Chondrocyte (in vitro differentiated cells): ENCODE results near the gene EHD3. TPM values are rescaled to one million over a fixed set of nuclear protein-coding genes. Genes with fewer than 3 reads are reported as not detected.

ENCODE experiments used
- DNase-seq: peaks from one replicate; pipeline ENCODE4 v3.0.0; 2021; ENCODE audit warnings: mixed read lengths, low spot score
- H3K27ac Mint-ChIP-seq: one replicate; pipeline ENCODE4 v1.8.0; 2021; ENCODE audit warnings: mild to moderate bottlenecking, moderate library complexity, mixed read lengths; ENCODE audit not compliant: unreplicated experiment
- H3K27me3 Mint-ChIP-seq: 2 replicates; pipeline ENCODE4 v1.8.0; 2021; ENCODE audit warnings: low read depth, mixed read lengths
- H3K36me3 Mint-ChIP-seq: 2 replicates; pipeline ENCODE4 v1.8.0; 2021; ENCODE audit warnings: low read depth, mixed read lengths
- H3K4me1 Mint-ChIP-seq: 2 replicates; pipeline ENCODE4 v1.8.0; 2021; ENCODE audit warnings: low read depth, mild to moderate bottlenecking, mixed read lengths
- H3K4me3 Mint-ChIP-seq: one replicate; pipeline ENCODE4 v1.8.0; 2021; ENCODE audit warnings: mild to moderate bottlenecking, moderate library complexity, mixed read lengths; ENCODE audit not compliant: unreplicated experiment
- H3K9me3 Mint-ChIP-seq: 2 replicates; pipeline ENCODE4 v1.8.0; 2021; ENCODE audit warnings: low read depth, mixed read lengths
- CTCF ChIP-seq: fragments of 200-600 bp; sonication (generic); IDR thresholded peaks from 2 replicates; pipeline ENCODE4 v1.5.0; 2021; ENCODE audit warnings: antibody characterized with exemption, mild to moderate bottlenecking, moderate library complexity
- total RNA-seq: library from RNA; stranded (reverse); gene quantifications from 3 replicates; pipeline ENCODE4 v1.2.1, GENCODE V29; 2021

The EHD3 gene
- total RNA-seq, 1 donor from 2014 or later = 24.0 TPM

DNA sequence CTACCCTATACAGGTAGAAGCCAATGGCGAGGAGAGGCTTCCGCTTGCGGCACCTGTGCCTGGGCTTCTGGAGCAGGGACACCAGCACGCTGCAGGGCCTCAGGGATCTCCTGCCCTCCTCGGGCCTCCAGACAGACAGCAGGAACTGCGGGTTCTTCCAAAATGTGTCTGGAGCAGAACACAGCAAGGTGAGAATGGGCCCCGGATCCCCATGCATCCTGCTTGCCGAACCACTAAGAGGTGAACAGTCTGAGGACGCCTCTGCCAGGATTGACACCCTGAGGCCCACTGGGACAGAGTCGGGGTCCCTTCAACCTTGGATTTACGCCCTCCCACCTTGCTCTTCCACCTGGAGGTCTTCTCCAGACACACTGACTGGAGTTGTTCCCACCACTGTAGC is 42.0 kb upstream of the EHD3 start:
- no peak for DNase-seq
- Mint-ChIP-seq H3K27me3 (peaks cover 28% of the 10 kb centered on the region), H3K4me3 (no peak overlapping the region), H3K9me3 (no peaks in the 10 kb centered on the region), H3K4me1 (no peaks in the 10 kb centered on the region), H3K27ac (no peak overlapping the region), H3K36me3 (no peaks in the 10 kb centered on the region)
- TF ChIP-seq CTCF = no peak

GRCh38 chr2:31192396-31192795 is 41.6 kb upstream of the EHD3 start:
- H3K36me3 Mint-ChIP-seq = no peaks in the 10 kb centered on the region
- no peak for TF ChIP-seq CTCF

DNA sequence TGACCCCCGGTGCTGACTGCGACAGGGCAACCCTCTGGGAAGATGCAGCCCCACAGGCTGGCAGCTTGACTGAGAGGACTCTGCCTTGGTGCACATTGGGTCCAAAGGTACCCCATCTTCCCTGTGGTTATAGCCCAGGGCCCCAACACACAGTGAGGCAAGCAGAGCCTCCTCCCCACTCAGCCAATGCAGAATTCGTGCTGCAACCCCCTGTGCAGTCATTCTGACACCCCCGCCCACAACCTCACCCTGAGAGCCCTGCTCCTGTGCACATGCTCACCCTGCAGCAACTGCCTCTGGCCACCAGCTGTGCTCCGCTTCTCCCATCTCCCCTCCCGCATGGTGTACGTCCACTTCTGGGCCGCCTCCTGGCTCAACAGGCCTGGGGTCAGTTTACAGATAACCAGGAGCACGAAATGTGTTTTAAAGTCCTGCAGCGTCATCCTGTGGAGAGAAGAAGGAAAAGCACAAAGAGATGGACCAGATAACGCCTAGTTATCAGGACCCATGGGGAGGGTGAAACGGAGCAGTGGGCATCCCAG is 41.0 kb upstream of the EHD3 start:
- Mint-ChIP-seq H3K4me1 (no peaks in the 10 kb centered on the region), H3K27me3 (peaks cover 20% of the 10 kb centered on the region), H3K27ac (no peak overlapping the region), H3K36me3 (no peaks in the 10 kb centered on the region), H3K4me3 (no peak overlapping the region), H3K9me3 (no peaks in the 10 kb centered on the region)
- no peak for TF ChIP-seq CTCF
- DNase-seq = no peak

More at GRCh38 chr2:31192396-31192795, 41.6 kb upstream of the EHD3 start:
- Mint-ChIP-seq H3K4me1 (no peaks in the 10 kb centered on the region), H3K27ac (no peak overlapping the region), H3K27me3 (peaks cover 24% of the 10 kb centered on the region), H3K4me3 (no peak overlapping the region), H3K9me3 (no peaks in the 10 kb centered on the region)
- no peak for DNase-seq

DNA sequence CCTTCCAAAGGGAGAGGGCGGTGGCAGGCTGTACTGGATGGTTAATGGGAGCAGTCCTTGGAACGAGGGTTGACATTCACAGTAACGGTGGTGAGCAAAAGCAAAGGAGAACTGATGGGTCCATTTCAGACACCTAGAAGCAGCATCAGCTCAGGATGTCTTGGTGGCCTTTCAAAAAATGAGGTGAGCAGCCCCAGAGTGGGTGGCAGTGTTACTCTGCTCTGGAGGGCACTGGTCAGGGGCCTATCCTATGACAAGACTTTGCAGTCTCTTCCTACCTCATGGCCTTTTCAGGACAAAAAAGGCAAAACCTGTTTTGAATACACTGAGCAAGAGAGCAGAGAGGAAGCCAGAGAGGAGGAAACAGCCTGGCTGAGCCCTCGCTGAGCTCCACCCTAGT is 40.1 kb upstream of the EHD3 start:
- H3K27ac Mint-ChIP-seq = no peak overlapping the region
- peaks cover 18% of the 10 kb centered on the region for H3K27me3 Mint-ChIP-seq
- no peak for DNase-seq
- no peak overlapping the region for H3K4me3 Mint-ChIP-seq
- peaks cover under 1% of the 10 kb centered on the region for H3K9me3 Mint-ChIP-seq
- TF ChIP-seq CTCF = no peak
- H3K36me3 Mint-ChIP-seq = no peaks in the 10 kb centered on the region
- no peaks in the 10 kb centered on the region for H3K4me1 Mint-ChIP-seq

DNA sequence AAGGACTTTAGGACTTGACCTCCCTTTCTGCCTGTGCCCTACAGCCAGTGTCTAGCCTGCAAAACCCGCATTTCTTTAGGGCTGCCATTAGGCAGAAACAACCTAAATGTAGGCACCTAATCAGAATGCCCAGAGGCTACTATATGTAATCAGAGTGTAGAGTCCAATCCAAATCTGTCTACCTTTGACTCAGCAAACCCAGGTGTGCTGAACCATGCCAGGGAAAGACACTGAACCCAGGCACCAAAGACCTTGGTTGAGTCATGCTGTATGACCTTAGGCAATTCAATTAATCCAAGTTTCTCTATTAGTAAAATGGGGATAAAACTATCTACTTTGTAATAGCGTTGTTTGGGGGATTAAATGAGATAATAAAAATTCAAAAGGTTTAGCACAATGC is 37.3 kb upstream of the EHD3 start:
- DNase-seq = no peak
- H3K36me3 Mint-ChIP-seq = no peaks in the 10 kb centered on the region
- TF ChIP-seq CTCF = no peak
- H3K4me3 Mint-ChIP-seq = no peak overlapping the region
- peaks cover 13% of the 10 kb centered on the region for H3K27me3 Mint-ChIP-seq
- H3K4me1 Mint-ChIP-seq = no peaks in the 10 kb centered on the region
- H3K27ac Mint-ChIP-seq = no peak overlapping the region
- H3K9me3 Mint-ChIP-seq = peaks cover 3% of the 10 kb centered on the region
